Renal cortical epithelial cell (primary cell): ENCODE measurements around the gene JDP2. TPM values are rescaled to one million over a fixed set of nuclear protein-coding genes. Genes with fewer than 3 reads are reported as not detected.
"Not testable (repeated sequence)": the region's sequence is repeated elsewhere in the genome, so short reads cannot be mapped to it uniquely, and the experiment has no call there.

Experiments used
- DNase-seq: peaks from one replicate; pipeline ENCODE4 v3.0.0-alpha.2; 2011; ENCODE audit warnings: low read depth
- total RNA-seq: library from RNA; depleted of rRNA; stranded (reverse); fragments of >200 nt; gene quantifications from 2 replicates; pipeline ENCODE4 v1.2.3, GENCODE V29; 2014

JDP2 gene
- total RNA-seq, 1 donor from 2014 or later: 27.0 TPM

DNA sequence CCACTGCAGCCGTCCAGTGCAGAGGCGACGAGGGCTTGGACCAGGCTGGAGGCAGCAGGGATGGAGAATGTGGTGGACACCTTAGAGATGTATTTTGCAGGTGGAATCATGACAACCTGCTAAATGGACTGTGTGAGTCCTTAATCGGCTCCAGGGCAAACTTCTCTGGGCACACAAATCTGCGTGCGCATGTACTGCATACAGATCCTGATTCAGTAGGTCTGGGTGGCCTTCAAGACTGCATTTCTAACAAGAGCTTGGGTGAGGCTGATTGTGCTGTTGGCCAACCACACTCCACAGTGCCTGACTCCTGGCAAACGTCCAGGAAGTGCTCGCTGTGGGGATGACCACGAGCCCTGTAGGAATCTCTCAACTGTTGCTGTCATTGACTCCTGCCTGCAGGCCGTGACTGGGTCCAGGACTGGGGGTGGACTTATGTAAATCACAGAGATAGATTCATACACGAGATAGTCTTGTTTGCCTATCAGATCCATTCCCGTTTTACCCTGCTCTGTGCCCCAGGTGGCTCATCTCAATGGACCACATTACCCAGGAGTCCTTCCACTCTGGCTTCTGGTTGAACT is 27.2 kb downstream of the JDP2 start:
- peak; percentile 91 for DNase-seq

DNA sequence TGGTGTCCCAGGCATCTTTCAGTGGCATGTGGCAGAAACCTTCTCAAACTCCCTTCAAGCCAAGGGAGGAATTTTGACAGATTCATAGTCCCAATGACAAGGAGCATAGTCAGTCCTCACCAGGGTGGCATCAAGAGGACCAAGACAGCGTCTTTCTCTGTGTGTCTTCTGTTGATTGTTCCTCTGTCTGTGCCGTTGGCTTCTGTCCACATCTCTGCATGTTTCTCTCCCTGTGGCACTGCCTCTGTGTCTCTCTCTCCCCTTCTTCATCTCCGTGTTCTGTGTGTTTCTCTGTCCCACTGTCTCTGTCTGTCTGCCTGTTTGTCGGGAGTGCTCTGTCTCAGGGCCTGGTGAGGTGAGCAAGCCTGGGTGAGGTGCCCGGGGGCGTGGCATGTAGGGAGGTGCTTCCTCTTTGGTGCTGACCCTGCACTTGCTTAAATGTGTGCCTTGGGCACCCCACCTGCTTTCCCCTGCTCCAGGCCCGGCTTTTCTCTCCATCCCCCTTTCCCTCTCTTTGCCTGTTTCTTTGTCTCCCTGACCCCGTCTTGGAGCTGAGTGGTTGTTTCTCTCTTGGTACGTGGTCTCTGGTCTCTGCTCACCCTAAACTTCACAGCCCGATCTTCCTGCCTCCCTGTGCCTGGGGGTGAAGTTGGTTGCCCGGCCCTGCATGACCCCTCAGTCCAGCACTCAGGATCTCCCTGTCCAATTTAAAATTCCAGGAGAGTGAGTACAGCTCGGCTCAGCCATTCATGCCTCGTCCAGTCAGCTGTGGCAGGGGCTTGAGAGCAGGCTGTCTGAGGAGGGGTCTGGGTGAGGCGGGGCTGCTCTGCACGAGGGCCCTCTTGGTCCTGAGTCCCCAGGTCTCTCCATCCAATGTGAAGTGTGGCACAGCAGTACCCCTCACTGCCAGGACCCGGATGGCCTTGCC is 28.5 kb downstream of the JDP2 start:
- peak; percentile 25 for DNase-seq

DNA sequence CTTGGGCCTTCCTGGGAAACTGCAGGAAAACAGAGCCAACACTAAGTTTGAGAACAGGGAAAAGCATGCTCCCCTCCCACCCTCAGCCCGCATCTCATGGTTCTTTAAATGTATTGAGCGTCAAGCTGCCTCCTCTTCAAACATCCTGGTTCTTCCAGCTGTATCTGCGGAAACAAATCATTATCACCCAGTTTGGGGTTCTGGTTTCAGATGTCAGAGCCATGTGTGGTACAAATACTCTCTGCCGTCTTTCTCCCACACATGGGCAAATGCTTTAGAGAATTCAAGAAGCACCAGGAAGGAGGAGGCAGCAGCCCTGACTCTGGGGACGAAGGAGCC is 29.1 kb downstream of the JDP2 start:
- no peak for DNase-seq

DNA sequence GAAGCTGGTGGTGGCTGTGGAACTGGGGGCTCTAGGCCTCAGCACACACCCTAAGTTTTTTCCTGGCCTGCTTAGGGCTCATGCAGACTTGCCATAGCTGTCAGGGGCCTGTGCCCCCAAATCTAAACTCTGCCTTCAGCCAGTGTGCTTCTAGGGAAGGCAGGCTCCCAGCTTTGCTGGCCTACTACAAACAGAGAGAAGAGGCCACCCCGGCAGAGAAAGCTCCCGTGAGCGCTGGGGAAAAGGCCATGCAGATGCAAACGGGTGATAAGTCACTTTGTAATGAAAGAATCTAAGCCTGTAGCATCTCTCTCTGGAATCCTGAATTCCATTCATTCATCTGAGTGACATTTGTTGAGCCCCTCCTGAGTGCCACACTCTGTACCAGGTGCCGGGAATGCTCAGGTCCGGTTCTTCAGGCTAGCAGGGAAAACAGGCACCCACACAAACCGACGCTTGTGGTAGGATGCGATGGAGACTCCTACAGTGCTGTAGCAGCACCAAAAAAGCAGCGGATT is 29.9 kb downstream of the JDP2 start:
- no peak for DNase-seq

DNA sequence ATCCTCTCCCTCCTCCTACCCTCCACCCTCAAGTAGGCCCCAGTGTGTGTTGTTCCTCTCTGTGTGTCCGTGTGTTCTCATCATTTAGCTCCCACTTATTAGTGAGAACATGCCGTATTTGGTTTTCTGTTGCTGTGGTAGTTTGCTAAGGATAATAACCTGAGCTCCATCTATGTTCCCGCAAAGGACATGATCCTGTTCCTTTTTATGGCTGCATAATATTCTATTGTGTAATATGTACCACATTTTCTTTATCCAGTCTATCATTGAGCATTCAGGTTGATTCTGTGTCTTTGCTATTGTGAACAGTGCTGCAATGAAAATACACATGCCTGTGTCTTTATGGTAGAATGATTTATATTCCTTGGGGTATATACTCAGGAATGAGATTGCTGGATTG is 30.5 kb downstream of the JDP2 start:
- no peak for DNase-seq

DNA sequence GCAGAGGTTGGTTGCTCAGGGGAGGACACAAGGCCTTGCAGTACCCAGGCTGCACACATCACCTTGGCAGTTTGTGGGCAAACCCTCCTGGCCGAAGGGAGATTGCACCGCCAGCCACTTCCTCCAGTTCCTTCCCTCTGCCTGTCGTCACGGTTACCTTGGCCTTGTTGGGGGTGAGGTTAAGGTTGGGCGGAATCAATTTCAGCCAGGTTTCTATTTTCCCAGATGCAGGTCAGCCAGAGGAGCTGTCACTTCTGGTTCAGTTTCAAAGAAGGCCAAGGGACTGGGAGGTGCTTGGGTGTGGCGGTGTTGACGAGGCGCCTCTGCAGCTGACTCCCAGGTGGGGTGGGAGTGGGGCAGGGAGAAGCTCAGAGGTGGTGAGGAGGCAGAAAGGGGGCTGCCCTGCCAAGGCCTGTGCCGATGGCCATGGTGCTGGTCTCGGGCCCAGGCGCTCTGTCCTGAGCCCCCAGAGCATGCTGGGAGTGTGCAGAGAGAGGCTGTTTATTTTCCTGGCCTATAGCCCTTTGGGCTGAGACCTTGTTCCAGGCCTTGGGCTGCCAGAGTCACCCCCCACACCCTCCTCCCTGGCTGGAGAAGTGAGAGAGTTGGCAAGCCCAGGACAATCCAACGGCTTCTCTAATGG is 31.4 kb downstream of the JDP2 start:
- DNase-seq: peak; percentile 77

DNA sequence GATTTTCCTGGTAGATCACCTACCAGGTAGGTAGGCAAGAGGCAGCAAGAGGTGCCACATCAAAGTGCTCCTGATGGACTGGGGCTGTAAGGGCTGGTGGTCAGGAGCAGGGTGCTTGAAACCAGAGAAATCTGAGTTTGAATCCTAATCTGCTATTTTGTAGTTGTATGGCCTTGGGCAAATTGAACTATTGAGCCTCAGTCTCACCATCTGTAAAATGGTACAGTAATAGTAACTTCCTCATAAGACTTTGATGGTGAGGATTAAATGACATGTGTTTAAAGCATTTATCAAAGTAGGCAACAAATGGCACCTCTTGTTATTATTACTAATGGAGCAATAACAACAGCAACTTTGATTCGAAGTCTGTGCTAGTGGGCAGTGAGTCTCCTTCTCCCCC is 32.0 kb downstream of the JDP2 start:
- DNase-seq: no peak

DNA sequence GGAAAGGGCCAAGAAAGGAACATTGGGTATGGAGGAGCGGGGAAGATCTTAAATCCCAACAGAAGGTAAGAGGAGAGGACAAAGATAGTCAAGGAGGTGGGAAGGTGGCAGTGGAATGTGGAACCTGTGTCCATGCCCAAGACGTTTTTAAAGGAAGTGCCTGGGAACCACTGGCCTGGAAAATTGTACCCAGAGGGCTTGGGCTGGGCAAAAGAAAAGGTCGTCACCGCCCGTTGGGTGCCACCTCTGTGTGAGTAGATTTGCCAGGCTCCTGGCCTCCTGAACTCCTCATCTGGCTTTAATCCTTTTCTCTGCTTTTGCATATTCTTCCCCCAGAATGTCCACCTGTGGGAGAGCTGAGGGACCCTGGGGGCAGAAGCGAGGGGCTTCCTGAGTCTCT is 32.6 kb downstream of the JDP2 start:
- peak; percentile 45 for DNase-seq

DNA sequence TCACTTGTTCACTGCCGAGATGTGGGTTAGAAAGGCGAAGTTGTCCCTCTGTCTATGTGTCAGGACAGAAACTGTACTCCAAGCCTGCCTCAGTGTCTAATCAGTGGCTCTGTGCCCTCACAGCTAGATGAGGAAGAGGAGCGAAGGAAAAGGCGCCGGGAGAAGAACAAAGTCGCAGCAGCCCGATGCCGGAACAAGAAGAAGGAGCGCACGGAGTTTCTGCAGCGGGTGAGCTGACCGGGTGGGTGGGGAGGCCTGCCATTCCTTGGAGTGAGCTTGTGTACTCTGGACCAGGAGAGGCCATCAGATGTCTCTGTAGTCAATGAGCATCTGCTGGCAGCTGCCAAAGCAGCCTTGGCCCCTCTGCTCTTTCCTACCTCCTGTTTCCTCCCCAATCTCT is 33.5 kb downstream of the JDP2 start:
- DNase-seq: no peak

DNA sequence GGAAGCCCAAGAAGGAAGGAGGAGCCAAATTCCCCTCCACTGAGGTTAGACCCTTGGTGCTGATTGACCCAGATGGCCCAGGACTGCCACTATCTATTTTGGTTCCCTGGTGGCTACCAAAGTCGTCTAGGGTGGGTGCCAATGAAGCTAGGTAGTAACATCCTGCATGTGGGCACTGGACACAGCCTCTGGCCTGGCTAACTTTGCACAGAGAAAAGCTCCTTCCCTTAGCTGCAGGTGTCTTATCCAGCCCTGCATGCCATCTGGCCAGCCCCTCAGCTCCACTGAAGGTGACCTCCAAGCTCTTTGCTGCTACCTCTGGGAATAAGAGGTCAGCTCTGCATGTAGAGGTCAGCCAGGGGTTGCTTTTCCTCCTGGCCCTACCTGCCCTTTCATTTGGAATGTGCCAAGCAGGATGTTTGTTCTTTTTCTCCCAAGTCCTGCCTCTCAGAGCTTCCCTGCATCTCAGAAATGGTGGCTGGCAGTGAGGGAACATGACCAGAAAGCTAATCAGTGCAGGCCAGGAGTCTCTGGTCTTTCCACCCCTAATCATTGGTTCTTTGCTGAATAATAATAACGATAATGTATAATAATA is 34.0 kb downstream of the JDP2 start:
- DNase-seq: no peak

DNA sequence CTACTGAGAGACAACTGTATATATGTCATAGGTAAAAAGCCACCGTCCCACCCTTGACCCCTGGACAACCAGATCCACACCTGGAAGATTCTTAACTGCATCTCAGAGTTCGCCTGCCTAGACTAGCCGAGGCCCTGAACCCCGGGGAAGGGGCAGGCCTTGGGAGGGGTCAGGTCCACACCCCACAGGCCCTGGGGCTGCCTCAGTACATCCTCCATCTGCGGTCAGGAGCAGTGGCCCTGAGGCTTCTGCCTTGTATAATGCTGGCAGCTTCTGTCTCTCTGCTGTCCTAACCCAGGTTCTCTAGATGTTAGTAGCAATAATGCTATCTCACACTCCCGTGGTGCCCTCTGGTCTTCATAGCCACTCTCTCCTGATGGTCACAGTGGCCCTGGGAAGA is 36.8 kb downstream of the JDP2 start:
- no peak for DNase-seq

DNA sequence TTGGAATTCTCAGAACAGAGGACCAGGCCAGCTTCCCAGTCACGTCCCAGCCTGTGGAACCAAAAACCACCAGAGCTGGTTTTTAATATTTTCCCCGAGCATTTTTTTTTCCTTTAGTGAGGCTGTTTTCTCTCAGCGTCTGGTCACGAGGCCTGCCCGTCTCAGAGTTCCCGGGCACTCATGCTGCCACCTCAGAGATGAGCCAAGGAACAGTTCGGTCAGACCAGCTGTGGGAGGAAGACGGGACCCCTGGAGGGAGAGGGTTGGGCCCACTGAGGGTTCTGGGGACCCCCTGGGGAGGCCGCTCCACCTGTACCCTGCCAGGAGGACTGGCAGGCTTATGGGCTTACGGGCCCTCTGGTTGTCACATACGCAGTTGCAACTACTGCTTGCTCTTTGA is 39.9 kb downstream of the JDP2 start:
- DNase-seq: no peak

DNA sequence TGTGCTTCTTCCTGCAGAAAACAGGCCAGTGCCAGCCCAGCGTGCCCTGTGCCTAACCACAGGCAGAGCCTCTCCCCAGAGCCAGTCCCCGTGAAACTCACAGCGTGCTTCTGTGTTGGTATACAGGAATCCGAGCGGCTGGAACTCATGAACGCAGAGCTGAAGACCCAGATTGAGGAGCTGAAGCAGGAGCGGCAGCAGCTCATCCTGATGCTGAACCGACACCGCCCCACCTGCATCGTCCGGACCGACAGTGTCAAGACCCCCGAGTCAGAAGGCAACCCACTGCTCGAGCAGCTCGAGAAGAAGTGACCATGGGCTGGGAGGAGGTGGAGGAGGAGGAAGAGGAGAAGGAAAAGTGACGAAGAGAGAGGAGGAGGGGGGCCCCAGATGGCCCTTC is 41.3 kb downstream of the JDP2 start:
- no peak for DNase-seq

DNA sequence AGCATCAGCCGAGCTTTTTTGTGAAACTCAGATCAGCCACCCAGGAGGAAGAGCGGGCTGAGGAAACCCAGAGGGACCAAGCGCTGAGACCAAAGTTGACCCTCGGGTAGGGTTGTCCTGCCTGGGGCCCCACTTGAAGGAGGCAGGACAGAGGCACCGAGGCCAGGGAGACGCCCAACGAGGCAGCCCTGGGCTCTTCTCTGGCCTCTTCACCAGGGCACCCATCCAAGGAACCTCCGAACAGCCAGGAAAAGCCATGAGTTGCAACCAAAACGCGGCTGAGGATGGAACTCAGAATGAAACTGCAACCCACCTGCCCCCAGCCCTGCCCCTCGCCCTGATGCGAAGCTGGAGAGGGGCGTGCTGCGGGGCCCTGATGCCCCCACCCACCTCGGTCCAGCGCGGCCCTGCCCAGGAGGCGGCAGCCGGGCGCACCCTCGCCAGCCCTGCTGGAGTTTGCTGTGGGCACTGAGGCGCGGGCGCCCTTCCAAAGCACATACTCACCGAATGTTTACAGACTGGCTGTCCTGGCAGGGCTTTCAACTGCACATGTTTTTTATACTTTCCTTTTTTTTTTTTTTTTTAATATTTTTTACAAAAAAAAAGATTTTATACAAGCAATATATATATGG is 41.9 kb downstream of the JDP2 start:
- no peak for DNase-seq

DNA sequence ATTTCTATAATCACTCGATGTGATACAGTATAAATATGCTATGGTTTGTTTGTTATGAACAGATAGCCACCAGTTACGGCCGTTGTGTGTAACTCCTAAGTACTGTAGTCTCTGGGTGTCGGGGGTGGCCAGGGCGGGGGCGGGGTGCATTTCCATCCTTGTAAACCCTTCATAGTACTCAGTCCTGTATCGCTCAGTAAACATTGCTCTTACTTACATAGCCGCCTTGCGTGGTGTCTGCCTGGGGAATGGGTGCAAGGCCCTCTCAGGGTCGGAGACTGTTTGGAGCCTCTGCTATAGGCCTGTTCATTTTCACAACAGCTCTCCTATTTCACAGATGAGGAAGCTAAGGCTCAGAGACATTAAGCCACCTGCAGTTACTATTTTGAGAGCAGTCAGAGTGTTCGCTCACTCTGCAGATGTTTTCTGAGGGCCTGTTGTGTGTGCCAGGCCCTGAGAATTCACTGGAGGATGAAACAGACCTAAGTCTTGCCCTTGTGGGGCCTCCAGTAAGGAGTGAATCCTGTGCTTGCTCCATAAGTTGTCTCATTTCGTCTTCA is 42.5 kb downstream of the JDP2 start:
- DNase-seq: no peak

DNA sequence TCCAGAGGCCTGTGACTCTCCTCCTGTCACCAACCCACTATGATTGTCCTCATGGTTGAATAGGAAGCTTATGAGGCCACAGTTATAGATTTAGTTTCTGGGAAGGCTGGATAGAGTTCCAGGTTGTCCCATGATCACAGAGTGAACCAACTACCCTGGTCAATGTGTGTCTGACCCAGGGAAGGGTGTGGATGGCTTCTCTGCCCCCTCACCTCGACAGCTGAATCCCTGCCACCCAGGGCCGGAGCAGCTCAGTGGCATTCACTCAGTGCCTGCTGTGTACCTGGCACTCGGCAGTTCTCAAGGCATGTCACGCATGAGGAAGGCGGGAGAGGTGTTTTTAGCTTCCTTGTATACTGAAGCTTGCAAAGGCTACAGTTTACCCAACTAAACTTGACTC is 43.2 kb downstream of the JDP2 start:
- no peak for DNase-seq

DNA sequence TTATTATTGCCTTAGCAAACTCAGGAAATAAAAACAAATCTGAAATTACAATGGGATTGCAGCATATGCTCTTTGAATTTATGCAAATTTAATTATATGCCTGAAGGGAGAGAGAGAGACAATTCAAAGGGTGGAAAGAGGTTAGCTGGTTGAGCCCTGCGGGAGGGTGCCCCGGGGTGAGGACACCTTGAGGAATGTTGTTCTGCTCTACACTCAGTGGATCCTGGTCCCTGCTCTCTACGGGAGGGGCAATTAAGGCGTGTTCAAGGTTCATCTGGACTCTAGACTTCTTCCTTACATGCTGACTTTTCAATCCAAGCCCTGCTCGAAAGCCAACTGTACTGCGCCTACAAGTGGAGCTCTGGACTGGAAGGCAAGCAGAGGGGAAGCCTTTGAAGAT is 46.3 kb downstream of the JDP2 start:
- not testable (repeated sequence) for DNase-seq

DNA sequence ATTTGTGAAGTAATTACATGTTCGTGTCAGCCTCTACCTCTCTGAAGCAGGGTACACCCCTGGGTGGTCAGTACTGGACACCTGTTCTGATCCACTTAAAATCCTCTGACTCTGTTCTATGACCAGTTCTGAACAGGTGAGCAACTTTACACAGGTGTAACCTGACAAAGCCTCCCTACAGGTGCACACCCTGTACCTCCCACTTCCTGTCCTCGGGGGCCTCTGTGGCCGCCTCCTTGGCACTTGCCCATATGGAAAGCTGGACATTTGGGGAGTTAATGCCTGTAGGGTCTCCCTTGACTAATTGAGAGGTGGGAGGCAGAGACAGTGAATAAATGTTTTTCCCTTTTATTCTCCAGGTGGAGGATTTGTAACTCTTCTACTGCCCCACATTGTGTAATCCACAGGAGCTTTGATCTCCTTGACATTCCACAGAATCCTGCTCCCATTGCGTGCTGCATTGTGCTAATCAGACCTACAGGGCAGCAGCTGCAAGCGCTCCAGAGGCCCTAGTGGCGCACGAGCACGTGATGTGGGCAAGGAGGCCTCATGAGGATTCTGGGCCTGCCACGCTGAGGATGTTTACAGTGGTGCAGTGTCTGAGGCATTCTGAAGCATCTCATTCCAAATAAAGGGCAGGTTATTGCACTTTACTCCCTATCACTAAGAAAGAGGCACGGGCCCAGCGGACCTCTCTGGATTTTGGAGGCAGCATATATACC is 48.6 kb downstream of the JDP2 start:
- no peak for DNase-seq

DNA sequence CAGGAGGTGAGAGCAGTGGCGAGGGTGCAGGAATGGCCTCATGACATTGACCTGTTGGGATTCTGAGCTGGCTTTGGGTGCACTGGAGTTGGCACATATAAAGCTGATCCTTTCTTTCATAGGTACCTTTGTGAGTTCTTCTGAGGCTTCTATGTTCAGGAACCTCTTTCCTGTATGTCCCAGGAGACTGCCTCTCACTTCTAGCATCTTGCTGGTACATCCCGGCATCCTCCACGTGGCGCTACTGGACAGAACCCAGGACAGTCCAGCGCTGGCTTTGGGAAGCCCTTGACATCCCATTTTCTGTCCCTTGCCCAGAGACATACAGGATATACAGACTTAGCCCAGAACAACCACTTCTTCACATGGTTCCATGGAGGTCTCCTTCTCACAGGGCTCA is 50.1 kb downstream of the JDP2 start:
- DNase-seq: no peak

DNA sequence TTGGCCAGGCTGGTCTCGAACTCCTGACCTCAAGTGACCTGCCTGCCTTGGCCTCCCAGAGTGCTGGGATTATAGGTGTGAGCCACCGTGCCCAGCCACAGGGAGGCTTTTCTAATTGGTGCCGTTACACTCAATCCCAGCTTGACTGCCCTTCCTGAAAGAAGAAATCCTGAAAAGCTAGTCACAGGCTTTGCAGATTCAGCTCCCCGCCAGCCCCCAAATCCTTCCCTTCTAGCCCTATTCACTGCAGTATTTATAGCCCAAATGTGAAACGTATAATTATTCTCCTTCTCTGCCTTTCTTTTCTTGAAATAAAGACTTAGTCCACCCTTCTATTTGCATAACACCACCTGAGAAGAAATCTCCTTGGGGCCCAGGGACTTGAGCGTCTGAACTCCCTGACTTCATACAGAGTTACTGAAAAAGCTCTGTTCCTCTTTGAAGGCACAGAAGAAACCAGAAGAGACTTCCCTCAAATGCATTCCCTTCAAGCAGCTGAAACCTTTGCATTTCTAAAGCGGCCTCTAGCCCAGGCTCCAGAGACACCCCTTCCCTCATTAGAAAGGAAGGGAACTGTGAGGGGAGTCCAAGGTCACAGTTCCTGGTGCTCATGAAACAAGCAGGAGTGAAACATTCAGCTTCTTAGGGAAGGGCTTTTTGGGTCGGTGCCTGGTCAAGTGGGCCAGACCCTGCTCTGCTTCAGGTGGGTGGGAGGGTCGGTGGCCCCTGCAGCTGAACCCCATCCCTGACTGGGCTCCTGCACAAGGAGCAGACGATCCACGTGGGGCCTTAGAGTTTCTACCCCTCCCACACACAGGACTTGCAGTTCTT is 52.2 kb downstream of the JDP2 start:
- DNase-seq: no peak
